ENCODE data around the gene FOXD3. TPM values are rescaled to one million over a fixed set of nuclear protein-coding genes. Genes with fewer than 3 reads are reported as not detected.
A peak's percentile ranks its signal among the peaks of the same experiment; 100 is the strongest.

FOXD3 gene
- not detected in 2 replicates for total RNA-seq

DNA sequence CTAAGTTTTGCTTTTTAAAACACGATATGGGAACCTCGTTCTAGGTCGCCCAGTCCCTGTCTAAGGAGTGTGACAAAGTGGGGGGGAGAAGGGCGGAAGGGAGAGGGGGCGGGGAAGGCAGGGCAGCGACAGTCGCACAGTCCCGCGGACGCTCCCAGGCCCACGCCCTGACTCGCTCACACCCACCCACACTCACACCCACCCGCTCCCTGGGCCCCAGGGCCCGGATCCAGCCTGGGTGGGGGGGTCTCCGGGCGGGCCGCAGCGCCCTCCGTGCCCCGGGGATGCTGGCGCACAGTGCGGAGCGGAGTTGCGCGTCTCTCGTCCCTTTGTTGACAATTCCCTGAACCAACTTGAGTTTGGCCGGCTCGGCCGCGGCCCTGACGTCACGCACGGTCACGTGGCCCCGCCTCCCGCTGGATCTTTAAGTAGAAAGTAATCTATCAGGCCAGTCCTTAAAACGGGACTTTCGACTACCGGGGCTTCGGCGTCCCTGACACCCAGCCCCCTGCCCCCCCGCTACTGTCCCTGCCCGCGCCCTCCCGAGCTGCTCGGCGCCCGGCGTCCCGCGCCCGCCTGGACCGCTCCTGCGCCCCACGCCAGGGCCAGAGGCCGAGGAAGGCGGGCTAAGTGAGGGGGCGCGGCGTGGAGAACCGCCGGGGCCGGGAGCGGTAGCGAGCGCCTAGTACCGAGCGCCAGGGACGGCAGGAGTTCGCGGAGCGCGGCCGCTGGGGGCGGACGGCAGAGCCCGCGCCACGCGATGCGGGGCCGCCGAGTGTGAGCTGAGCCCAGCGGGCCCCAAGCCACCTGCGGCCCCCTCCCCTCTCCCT, at the start of gene FOXD3:
Gene FOXD3 (plus strand): TSS at position 454 of the 830 bp plus-strand sequence. CDS start 492 bp downstream, outside the sequence.
- peak within 1 kb of the TSS; percentile 58 for H3K4me3 ChIP-seq (ENCODE audit: low read depth, low read length)
- TF ChIP-seq, protein P1, sequence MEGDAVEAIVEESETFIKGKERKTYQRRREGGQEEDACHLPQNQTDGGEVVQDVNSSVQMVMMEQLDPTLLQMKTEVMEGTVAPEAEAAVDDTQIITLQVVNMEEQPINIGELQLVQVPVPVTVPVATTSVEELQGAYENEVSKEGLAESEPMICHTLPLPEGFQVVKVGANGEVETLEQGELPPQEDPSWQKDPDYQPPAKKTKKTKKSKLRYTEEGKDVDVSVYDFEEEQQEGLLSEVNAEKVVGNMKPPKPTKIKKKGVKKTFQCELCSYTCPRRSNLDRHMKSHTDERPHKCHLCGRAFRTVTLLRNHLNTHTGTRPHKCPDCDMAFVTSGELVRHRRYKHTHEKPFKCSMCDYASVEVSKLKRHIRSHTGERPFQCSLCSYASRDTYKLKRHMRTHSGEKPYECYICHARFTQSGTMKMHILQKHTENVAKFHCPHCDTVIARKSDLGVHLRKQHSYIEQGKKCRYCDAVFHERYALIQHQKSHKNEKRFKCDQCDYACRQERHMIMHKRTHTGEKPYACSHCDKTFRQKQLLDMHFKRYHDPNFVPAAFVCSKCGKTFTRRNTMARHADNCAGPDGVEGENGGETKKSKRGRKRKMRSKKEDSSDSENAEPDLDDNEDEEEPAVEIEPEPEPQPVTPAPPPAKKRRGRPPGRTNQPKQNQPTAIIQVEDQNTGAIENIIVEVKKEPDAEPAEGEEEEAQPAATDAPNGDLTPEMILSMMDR (IDR thresholded peaks at IDR 0.05; ENCODE audit: insufficient read depth, low read depth, low read length) = no peak
- peak; percentile 49 for DNase-seq (ENCODE audit: low read depth)

DNA sequence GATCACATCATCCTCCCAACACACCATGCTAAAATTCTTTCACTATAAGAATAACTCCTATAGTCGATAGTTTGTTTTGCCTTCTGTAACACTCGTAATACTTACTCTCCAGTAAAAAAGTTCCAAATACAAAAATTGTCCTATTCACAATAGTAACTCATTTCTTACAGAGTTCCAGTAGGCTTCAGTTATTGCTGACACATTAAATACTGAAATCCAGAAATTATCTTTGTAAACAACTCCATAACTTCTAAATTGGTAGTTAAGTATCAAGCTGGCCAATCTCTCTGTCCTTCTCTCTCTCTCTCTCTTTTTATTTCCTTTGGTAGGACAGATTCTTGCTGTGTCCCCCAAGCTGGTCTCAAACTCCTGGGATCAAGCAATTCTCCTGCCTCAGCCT, 49.6 kb upstream of the FOXD3 start:
- no peak for DNase-seq (ENCODE audit: low read depth)
- no peak overlapping the region for H3K4me3 ChIP-seq (ENCODE audit: low read depth, low read length)
- TF ChIP-seq, protein P1 (IDR thresholded peaks at IDR 0.05; ENCODE audit: insufficient read depth, low read depth, low read length) = no peak

DNA sequence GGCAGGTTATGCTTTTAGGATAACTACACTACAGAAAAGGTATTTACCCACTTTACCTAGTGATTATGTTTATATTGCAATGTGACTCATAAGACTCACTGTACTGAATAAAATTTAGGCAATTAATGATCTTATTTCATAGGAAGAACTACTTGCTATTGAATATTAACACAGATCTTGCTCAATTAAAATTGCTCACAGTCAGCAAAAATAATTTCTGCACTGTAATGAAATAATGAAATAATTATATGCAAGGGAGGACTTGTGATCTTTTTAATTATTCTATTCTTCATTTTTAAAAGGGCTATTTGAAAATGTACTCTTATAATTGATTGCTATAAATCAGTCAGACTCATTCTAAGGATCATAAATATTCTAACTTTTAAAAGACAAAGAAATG, 48.0 kb upstream of the FOXD3 start:
- no peak for DNase-seq (ENCODE audit: low read depth)
- TF ChIP-seq, protein P1 (IDR thresholded peaks at IDR 0.05; ENCODE audit: insufficient read depth, low read depth, low read length) = no peak
- no peak overlapping the region for H3K4me3 ChIP-seq (ENCODE audit: low read depth, low read length)

DNA sequence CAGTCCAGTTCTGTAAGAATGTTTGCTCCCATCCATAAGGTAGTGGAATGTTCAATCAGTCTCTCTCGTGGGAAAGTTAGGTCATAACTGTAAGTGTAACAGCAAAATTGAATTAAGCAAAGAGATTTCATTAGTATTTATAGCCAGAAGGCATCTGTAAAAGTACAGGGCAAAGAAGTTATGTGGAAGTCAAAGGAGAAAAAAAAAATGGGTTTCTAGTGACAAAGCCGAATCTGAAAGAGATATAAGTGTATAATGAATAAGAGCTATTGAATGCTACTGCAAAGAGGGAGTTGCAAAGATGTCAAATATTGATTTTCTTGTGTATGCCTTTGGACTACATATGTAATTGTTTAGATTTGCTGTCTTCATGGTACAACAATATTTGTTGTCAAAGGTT, 47.4 kb upstream of the FOXD3 start:
- H3K4me3 ChIP-seq (ENCODE audit: low read depth, low read length) = no peak overlapping the region
- no peak for DNase-seq (ENCODE audit: low read depth)
- TF ChIP-seq, protein P1 (IDR thresholded peaks at IDR 0.05; ENCODE audit: insufficient read depth, low read depth, low read length) = no peak

DNA sequence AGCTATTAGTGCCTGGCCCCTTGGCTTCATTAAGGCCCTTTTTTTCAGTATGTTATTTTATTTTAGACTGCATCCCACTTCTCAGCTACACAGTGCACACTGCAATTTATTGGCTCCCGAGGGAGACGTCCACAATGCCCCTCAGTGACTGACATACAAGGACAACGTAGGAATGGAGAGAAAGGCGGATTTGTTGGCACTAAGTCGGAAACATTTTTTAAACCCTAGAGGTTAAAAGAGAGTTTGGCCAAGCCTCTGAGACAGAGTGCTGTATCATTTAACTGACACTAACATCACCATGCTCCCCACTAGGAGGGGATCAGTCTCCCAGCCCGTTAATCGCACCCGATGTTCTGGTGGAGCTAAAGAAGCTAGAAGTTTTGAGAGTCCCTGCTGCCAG, 45.7 kb upstream of the FOXD3 start:
- TF ChIP-seq, protein P1 (IDR thresholded peaks at IDR 0.05; ENCODE audit: insufficient read depth, low read depth, low read length) = no peak
- DNase-seq (ENCODE audit: low read depth) = no peak
- H3K4me3 ChIP-seq (ENCODE audit: low read depth, low read length) = no peak overlapping the region

DNA sequence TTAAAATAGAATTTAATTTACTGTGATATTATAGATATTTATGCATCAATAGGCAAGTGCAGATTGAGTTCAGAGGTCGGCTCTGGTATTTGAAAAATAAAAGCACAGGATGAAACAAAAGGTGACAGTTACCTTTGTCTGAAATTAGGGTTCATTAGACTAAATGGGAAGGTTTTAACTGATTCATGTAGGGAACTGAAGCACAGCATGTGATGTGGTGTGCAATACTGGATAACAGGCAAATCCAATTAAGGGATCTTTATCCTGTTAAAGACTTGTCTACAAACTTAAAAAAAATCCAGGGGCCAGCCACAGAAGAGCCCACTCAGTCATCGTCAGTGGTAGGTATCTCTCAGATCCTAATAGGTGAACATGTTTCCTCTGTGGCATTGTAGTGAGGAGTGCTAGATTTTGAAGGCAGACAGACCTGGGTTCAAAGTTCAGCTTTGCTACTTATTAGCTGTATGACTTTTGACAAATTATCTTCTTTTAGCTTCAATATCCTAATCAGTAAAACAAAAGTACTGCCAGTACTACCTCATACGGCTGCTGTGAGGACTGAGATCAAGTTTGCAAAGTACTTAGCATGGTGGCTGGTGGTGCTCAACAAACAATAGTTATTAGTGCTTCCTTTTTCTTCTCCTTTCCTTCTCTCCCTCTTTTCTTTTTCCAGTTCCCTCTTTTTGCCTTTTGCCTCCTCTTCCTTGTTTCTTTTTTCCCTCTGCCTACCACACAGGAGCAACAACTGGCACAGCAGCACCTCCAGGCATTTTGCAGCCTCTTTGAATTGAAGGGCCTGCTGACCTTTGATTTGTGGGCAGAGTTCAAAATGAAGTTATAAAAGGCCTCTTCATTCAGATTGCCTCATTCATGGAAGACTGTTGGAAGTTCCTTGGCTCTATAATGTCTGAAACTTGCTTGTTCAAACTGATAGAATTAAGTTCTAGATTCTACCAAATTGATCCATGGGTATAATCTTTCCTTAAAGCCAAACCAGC, 44.9 kb upstream of the FOXD3 start:
- no peak overlapping the region for H3K4me3 ChIP-seq (ENCODE audit: low read depth, low read length)
- TF ChIP-seq, protein P1 (IDR thresholded peaks at IDR 0.05; ENCODE audit: insufficient read depth, low read depth, low read length) = no peak
- DNase-seq (ENCODE audit: low read depth) = no peak

All from fibroblast of villous mesenchyme (primary cell).